H1 (cell line): ENCODE data around the gene KLRK1. TPM values are rescaled to one million over a fixed set of nuclear protein-coding genes. Genes with fewer than 3 reads are reported as not detected.

ENCODE experiments used
- BACH1 ChIP-seq: IDR thresholded peaks from 2 replicates; pipeline ENCODE4 v1.6.1; 2012; ENCODE audit warnings: low read length, improper control_type of control experiment
- CEBPB ChIP-seq: IDR thresholded peaks from 2 replicates; pipeline ENCODE4 v1.6.1; 2012; ENCODE audit warnings: low read depth, low read length
- EZH2 ChIP-seq: fragments of 200-600 bp; sonication (generic); IDR thresholded peaks from 2 replicates; pipeline ENCODE4 v1.7.1; 2012; ENCODE audit warnings: low read depth, mild to moderate bottlenecking, moderate library complexity, low read length, inconsistent platforms; ENCODE audit not compliant: severe bottlenecking
- HDAC2 ChIP-seq, 2 experiments: fragments of 300-600 bp in 1 of 2; sonication (generic) in 1 of 2; IDR thresholded peaks; 2 replicates each; pipeline ENCODE4 v1.6.1; 2011 to 2012; ENCODE audit warnings: low read depth in 2 of 2, low read length in 2 of 2, mild to moderate bottlenecking in 2 of 2, moderate library complexity in 2 of 2, borderline replicate concordance in 1 of 2, inconsistent platforms in 1 of 2
- HDAC6 ChIP-seq: IDR thresholded peaks from one replicate; pipeline ENCODE4 v1.7.1; 2012; ENCODE audit warnings: low read depth, mild to moderate bottlenecking, inconsistent platforms, low read length, moderate library complexity
- RBBP5 ChIP-seq: IDR thresholded peaks from 2 replicates; pipeline ENCODE4 v1.7.1; 2012; ENCODE audit warnings: low read depth, mild to moderate bottlenecking, inconsistent platforms, low read length, moderate library complexity, borderline replicate concordance
- SRF ChIP-seq: IDR thresholded peaks from 2 replicates; pipeline ENCODE4 v1.6.1; 2011; ENCODE audit warnings: mild to moderate bottlenecking, low read depth, low read length, moderate library complexity
- polyA plus RNA-seq, 7 experiments: library from polyadenylated mRNA; depleted of rRNA in 3 of 7; stranded (reverse) in 5 of 7; unstranded in 2 of 7; fragments of >200 nt in 5 of 7; fragments of 200-250 nt in 2 of 7; gene quantifications; 1 replicate in 5 of 7; 2 replicates in 1 of 7; 4 replicates in 1 of 7; pipeline versions ENCODE4 v1.2.1 to v1.2.3, GENCODE V29; 2011 to 2013; ENCODE audit warnings: missing spikeins in 2 of 7, mixed read lengths in 2 of 7
- total RNA-seq: library from RNA; stranded (reverse); fragmentation: NEBNext Ultra II Directional; extraction: Animal tissue kit (Norgen Biotek cat#: 25700); gene quantifications from 2 replicates; pipeline ENCODE4 v1.2.1, GENCODE V29; 2021
- TF ChIP-seq, protein P1 (sequence below): fragments of 300-600 bp; sonication (generic); IDR thresholded peaks from 2 replicates; pipeline ENCODE4 v1.7.1; 2012; ENCODE audit warnings: low read length, moderate library complexity, mild to moderate bottlenecking, inconsistent platforms; ENCODE audit not compliant: insufficient replicate concordance

The KLRK1 gene
- total and polyA plus RNA-seq, 2 of the 8 experiments (the other 6 are each of a cell fraction or from before 2014, with no cell fraction given) = not detected

DNA sequence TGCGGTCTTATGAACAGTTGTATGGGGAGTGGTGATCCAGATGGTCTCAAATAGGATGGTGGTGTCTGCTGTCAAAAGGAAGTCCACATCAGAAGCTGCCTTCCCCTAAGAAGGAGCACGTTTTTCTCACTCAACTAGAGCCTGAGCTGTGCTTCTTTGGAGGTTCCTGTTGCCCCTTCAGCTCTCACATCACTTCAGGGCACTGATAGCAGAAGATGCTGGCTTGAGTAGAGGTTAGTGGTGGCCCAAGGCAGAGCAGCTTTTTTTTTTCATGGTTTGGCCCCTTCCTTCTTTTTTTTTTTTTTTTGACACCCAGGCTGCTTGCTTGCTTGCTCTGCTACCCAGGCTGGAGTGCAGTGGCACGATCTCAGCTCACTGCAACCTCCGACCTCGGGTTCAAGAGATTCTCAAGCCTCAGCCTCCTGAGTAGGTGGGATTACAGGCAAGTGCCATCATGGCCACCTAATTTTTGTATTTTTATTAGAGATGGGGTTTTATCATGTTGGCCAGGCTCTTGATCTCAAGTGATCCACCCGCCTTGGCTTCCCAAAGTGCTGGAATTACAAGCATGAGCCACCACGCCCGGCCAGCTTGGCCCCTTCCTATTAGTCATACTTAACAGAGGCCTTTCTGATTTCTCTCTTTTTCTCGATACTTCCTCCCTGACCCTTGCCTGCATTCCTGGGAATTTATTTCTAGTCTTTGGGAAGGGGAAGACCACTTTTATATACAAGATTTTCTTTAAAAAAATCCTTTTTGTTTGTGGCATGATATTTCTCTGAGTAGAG lies 50.6 kb downstream of the KLRK1 start (continued):
- TF ChIP-seq, protein P1, sequence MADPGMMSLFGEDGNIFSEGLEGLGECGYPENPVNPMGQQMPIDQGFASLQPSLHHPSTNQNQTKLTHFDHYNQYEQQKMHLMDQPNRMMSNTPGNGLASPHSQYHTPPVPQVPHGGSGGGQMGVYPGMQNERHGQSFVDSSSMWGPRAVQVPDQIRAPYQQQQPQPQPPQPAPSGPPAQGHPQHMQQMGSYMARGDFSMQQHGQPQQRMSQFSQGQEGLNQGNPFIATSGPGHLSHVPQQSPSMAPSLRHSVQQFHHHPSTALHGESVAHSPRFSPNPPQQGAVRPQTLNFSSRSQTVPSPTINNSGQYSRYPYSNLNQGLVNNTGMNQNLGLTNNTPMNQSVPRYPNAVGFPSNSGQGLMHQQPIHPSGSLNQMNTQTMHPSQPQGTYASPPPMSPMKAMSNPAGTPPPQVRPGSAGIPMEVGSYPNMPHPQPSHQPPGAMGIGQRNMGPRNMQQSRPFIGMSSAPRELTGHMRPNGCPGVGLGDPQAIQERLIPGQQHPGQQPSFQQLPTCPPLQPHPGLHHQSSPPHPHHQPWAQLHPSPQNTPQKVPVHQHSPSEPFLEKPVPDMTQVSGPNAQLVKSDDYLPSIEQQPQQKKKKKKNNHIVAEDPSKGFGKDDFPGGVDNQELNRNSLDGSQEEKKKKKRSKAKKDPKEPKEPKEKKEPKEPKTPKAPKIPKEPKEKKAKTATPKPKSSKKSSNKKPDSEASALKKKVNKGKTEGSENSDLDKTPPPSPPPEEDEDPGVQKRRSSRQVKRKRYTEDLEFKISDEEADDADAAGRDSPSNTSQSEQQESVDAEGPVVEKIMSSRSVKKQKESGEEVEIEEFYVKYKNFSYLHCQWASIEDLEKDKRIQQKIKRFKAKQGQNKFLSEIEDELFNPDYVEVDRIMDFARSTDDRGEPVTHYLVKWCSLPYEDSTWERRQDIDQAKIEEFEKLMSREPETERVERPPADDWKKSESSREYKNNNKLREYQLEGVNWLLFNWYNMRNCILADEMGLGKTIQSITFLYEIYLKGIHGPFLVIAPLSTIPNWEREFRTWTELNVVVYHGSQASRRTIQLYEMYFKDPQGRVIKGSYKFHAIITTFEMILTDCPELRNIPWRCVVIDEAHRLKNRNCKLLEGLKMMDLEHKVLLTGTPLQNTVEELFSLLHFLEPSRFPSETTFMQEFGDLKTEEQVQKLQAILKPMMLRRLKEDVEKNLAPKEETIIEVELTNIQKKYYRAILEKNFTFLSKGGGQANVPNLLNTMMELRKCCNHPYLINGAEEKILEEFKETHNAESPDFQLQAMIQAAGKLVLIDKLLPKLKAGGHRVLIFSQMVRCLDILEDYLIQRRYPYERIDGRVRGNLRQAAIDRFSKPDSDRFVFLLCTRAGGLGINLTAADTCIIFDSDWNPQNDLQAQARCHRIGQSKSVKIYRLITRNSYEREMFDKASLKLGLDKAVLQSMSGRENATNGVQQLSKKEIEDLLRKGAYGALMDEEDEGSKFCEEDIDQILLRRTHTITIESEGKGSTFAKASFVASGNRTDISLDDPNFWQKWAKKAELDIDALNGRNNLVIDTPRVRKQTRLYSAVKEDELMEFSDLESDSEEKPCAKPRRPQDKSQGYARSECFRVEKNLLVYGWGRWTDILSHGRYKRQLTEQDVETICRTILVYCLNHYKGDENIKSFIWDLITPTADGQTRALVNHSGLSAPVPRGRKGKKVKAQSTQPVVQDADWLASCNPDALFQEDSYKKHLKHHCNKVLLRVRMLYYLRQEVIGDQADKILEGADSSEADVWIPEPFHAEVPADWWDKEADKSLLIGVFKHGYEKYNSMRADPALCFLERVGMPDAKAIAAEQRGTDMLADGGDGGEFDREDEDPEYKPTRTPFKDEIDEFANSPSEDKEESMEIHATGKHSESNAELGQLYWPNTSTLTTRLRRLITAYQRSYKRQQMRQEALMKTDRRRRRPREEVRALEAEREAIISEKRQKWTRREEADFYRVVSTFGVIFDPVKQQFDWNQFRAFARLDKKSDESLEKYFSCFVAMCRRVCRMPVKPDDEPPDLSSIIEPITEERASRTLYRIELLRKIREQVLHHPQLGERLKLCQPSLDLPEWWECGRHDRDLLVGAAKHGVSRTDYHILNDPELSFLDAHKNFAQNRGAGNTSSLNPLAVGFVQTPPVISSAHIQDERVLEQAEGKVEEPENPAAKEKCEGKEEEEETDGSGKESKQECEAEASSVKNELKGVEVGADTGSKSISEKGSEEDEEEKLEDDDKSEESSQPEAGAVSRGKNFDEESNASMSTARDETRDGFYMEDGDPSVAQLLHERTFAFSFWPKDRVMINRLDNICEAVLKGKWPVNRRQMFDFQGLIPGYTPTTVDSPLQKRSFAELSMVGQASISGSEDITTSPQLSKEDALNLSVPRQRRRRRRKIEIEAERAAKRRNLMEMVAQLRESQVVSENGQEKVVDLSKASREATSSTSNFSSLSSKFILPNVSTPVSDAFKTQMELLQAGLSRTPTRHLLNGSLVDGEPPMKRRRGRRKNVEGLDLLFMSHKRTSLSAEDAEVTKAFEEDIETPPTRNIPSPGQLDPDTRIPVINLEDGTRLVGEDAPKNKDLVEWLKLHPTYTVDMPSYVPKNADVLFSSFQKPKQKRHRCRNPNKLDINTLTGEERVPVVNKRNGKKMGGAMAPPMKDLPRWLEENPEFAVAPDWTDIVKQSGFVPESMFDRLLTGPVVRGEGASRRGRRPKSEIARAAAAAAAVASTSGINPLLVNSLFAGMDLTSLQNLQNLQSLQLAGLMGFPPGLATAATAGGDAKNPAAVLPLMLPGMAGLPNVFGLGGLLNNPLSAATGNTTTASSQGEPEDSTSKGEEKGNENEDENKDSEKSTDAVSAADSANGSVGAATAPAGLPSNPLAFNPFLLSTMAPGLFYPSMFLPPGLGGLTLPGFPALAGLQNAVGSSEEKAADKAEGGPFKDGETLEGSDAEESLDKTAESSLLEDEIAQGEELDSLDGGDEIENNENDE = no peak
- TF ChIP-seq RBBP5 (no peak), BACH1 (no peak), HDAC6 (no peak), SRF (no peak), EZH2 (no peak), CEBPB (no peak), HDAC2 (IDR thresholded peaks at IDR 0.05; ENCODE audit: borderline replicate concordance in 1 of 2, low read depth in 2 of 2, low read length in 2 of 2) (no peak)
